Activated naive CD4-positive, alpha-beta T cell treated with anti-CD3 and anti-CD28 coated beads, Interleukin-2, amount 50 U/mL, for 72 hours (primary cell): ENCODE measurements around the gene SNRPN. TPM values are rescaled to one million over a fixed set of nuclear protein-coding genes. Genes with fewer than 3 reads are reported as not detected.
"Not testable (repeated sequence)": the region's sequence is repeated elsewhere in the genome, so short reads cannot be mapped to it uniquely, and the experiment has no call there.

Source experiments
- ATAC-seq, 2 donors: fragments of 150-1000 bp; cut with Tn5 transposase; 2 replicates each; pipeline ENCODE4 v1.10.0; 2021; ENCODE audit warnings: mild to moderate bottlenecking in 2 of 2, moderate library complexity in 2 of 2
- DNase-seq, 2 donors: peaks; one replicate each; pipeline ENCODE4 v3.0.0; 2021 to 2022; ENCODE audit warnings: low spot score in 2 of 2
- H3K27ac Mint-ChIP-seq, 2 donors: one replicate each; pipeline ENCODE4 v1.8.0; 2022; ENCODE audit warnings: mild to moderate bottlenecking in 2 of 2, mixed read lengths in 2 of 2
- H3K36me3 Mint-ChIP-seq, 2 donors: one replicate each; pipeline ENCODE4 v1.8.0; 2022; ENCODE audit warnings: mixed read lengths in 2 of 2
- H3K9me3 Mint-ChIP-seq, 2 donors: one replicate each; pipeline ENCODE4 v1.8.0; 2022; ENCODE audit warnings: mixed read lengths in 2 of 2
- total RNA-seq, 2 donors: library from RNA; stranded (reverse); gene quantifications; one replicate each; pipeline ENCODE4 v1.2.3, GENCODE V29; 2022

The SNRPN gene
- total RNA-seq, 2 donors from 2014 or later, result 48.1 to 58.7 TPM

- H3K36me3 Mint-ChIP-seq, result peaks cover 22 to 36% of the 10 kb centered on the region in 2 donors
Observed at GRCh38 chr15:24956111-24956838, 1.5 kb downstream of the SNRPN start.

GRCh38 chr15:24957691-24958090, 2.9 kb downstream of the SNRPN start:
- ATAC-seq, result no peak
- H3K27ac Mint-ChIP-seq, result no peak overlapping the region
- H3K9me3 Mint-ChIP-seq, result peaks cover 3 to 5% of the 10 kb centered on the region in 2 donors

More at GRCh38 chr15:24956111-24956838, 1.5 kb downstream of the SNRPN start:
- peak; percentile 55 to 77 for DNase-seq
- Mint-ChIP-seq H3K27ac (peak overlapping the region; percentile 86 to 89), H3K9me3 (peaks cover 8 to 10% of the 10 kb centered on the region in 2 donors)
- peak; percentile 74 to 86 for ATAC-seq

DNA sequence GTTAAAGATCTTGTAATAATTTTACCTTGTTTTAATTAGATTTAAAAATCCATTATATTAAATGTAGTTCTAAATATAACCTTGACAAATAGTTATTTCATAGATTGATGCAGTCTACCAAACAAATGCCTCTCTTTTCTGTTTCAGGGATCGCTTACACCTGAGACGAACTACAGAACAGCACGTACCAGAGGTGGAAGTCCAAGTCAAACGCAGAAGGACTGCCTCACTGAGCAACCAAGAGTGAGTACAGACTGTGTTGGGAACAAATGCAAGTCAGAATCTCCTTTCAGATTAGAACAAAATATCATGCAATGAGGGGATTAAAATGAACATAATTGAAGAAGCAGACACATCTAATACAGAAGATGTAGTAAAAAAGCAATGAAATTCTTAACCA, 7.2 kb downstream of the SNRPN start:
- Mint-ChIP-seq H3K27ac (no peak overlapping the region), H3K36me3 (peaks cover 43 to 65% of the 10 kb centered on the region in 2 donors), H3K9me3 (peaks cover 11 to 18% of the 10 kb centered on the region in 2 donors)
- DNase-seq, result no peak
- ATAC-seq, result no peak

More at GRCh38 chr15:24957691-24958090, 2.9 kb downstream of the SNRPN start:
- DNase-seq, result no peak
- peaks cover 22 to 38% of the 10 kb centered on the region in 2 donors for H3K36me3 Mint-ChIP-seq

GRCh38 chr15:24962880-24963279, 8.1 kb downstream of the SNRPN start:
- H3K27ac Mint-ChIP-seq, result no peak overlapping the region
- H3K36me3 Mint-ChIP-seq, result peaks cover 44 to 68% of the 10 kb centered on the region in 2 donors
- H3K9me3 Mint-ChIP-seq, result peaks cover 11 to 20% of the 10 kb centered on the region in 2 donors
- ATAC-seq, result no peak
- DNase-seq, result no peak

DNA sequence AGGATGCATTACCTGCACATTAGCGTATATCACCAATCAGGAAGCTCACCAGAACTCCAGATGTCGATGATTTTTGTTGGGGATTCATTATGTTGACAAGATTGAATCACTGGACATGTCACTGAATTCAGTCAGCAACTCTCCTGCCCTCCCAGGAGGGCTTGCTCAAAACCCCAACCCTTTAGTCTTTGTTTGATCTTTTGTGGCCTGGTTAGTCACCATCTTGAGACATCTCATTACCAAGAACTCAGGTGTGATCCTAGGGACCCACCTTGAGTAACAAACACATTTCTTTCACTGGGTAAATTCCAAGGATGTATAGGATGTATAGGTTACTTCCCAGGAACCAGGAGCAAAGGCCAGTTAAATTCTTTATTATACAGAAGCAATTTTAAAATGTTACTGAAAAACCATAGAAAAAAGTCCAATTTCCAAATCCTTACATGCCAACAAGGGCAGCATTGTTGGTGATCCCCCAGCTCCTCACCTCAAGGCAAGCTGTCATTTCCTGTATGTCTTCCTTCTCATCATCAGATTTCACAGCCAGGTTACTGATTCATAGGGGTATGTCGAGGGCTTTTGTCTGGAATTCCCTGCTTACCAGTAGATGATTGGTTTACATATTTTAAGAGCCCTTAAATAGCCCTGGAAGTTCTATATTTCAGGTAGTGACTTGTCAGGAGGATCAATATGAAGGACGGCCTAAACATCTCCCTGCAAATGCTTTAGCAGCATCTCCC, 11.7 kb downstream of the SNRPN start:
- H3K36me3 Mint-ChIP-seq, result peaks cover 37 to 72% of the 10 kb centered on the region in 2 donors
- no peak overlapping the region for H3K27ac Mint-ChIP-seq
- H3K9me3 Mint-ChIP-seq, result peaks cover 11 to 15% of the 10 kb centered on the region in 2 donors
- ATAC-seq (peak; percentile 89 to 95), DNase-seq (no peak)

DNA sequence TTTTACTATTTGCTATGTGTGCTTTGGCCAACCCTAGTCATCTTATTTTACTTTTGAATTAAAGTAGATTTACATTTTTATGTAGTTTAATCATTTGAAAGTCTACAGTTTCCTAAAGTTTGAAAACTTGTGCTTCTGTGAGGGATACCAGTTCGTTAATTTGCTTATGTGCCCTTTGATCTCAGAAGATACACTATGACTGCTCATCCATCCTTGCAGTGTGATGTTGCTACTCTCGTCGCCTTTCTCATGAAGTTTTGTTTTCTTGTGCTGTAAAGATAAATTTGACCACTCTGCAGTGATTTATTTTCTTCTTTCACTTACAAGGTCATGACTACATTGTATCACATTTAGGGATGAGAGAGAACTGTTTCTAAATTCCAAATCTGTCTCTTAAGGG, 16.3 kb downstream of the SNRPN start:
- H3K9me3 Mint-ChIP-seq, result peaks cover 24 to 33% of the 10 kb centered on the region in 2 donors
- DNase-seq (no peak), ATAC-seq (no peak)
- peaks cover 45 to 78% of the 10 kb centered on the region in 2 donors for H3K36me3 Mint-ChIP-seq
- H3K27ac Mint-ChIP-seq, result no peak overlapping the region

GRCh38 chr15:24971772-24972171, 17.0 kb downstream of the SNRPN start:
- Mint-ChIP-seq H3K27ac (no peak overlapping the region), H3K36me3 (peaks cover 45 to 78% of the 10 kb centered on the region in 2 donors), H3K9me3 (peaks cover 31 to 37% of the 10 kb centered on the region in 2 donors)
- no peak for DNase-seq
- no peak for ATAC-seq

DNA sequence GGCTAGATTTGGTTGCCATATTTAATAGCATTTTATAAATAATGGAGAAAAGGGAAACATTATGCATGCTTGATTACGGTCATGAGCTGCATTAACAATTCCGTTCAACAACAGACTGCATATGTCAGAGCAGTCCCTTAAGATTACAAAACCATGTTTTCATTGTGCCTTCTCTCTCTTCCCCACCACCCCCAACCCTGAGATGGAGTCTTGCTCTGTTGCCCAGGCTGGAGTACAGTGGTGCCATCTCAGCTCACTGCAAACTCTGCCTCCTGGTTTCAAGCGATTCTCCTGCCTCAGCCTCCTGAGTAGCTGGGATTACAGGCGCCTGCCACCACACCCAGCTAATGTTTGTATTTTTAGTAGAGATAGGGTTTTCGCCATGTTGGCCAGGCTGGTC, 17.9 kb downstream of the SNRPN start:
- DNase-seq, ATAC-seq, H3K27ac Mint-ChIP-seq: not testable (repeated sequence)
- peaks cover 36 to 37% of the 10 kb centered on the region in 2 donors for H3K9me3 Mint-ChIP-seq
- H3K36me3 Mint-ChIP-seq, result peaks cover 49 to 79% of the 10 kb centered on the region in 2 donors

- ATAC-seq (no peak), DNase-seq (no peak)
- Mint-ChIP-seq H3K27ac (no peak overlapping the region), H3K9me3 (peaks cover 49 to 54% of the 10 kb centered on the region in 2 donors), H3K36me3 (peaks cover 82 to 85% of the 10 kb centered on the region in 2 donors)
Observed at GRCh38 chr15:24976932-24977331, 22.1 kb downstream of the SNRPN start.

DNA sequence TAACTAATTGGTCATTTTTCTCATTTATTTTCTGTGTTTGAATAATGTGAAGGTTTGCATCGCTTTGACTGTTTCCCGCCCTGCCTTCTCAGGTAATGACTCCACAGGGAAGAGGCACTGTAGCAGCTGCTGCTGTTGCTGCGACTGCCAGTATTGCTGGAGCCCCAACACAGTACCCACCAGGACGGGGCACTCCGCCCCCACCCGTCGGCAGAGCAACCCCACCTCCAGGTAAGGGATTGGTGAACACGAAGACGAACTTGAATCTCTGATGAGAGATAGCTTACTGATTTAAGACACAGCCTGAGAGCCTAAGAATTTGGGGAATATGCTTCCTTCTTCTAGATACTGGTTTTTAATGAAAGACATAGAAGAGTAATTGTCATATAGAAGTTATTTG, 22.9 kb downstream of the SNRPN start:
- ATAC-seq, result no peak
- H3K27ac Mint-ChIP-seq, result peak overlapping the region in 1 of 2 donors; percentile 5
- H3K36me3 Mint-ChIP-seq, result peaks cover 88 to 89% of the 10 kb centered on the region in 2 donors
- H3K9me3 Mint-ChIP-seq, result peaks cover 53 to 54% of the 10 kb centered on the region in 2 donors
- DNase-seq, result no peak

DNA sequence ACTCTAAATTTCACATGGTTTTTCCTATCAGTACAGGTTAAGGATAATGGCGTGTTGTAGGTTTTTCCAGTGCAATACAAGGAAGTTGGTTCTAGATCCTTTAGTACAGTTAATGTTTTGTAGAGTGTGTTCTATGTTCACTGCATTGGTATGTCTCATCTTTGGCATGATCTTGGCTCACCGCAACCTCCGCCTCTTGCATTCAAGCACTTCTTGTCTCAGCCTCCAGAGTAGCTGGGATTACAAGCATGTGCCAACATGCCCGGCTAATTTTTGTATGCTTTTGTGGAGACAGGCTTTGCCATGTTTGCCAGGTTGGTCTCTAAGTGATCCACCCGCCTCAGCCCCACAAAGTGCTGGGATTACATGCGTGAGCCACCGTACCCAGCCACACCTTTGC, 30.4 kb downstream of the SNRPN start:
- peaks cover 30 to 41% of the 10 kb centered on the region in 2 donors for H3K9me3 Mint-ChIP-seq
- ATAC-seq (no peak), DNase-seq (no peak)
- peaks cover 87 to 89% of the 10 kb centered on the region in 2 donors for H3K36me3 Mint-ChIP-seq
- H3K27ac Mint-ChIP-seq, result no peak overlapping the region

DNA sequence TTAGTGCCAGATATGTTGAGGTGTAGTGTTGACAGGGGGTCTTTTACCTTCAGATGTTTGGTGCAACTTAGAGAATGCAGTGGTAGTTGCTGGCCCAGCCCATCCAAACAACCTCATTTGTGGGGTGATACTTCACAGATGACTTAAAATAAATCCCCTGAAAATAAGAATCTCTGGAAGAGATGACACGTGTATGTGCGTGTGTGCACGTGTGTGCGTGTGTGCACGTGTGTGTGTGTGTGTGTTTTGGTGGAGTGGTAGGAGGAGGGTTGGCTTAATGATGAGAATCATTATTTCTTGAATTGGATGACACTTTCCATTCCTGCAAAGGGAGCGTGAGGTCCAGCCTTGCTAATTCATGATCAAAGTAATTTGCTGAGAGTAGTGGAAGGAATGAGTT, 31.9 kb downstream of the SNRPN start:
- Mint-ChIP-seq H3K9me3 (peaks cover 28 to 39% of the 10 kb centered on the region in 2 donors), H3K27ac (no peak overlapping the region)

DNA sequence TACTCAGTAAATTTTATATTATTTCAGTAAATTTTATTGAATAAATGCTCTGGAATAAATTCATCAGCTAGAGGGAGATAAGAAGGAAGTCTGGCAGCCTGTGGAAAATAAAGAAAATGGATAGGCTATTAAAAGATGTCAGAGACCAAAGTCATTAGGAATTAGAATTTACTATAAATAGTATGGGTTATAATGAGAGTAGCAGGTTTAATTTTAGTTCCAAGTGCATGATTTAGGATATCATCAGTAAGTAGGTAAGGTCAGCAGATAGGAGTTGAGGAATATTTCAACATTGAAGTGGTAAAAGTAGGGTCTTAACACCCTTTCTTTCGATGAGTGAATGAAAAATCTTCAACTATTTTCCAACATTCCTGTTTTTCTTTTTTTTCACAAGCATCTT, 64.6 kb downstream of the SNRPN start:
- Mint-ChIP-seq H3K36me3 (peaks cover 60 to 69% of the 10 kb centered on the region in 2 donors), H3K9me3 (peaks cover 58 to 61% of the 10 kb centered on the region in 2 donors), H3K27ac (no peak overlapping the region)
- DNase-seq (no peak), ATAC-seq (no peak)

More for the DNA sequence above, 31.9 kb downstream of the SNRPN start:
- DNase-seq (no peak), ATAC-seq (no peak)
- H3K36me3 Mint-ChIP-seq, result peaks cover 82 to 86% of the 10 kb centered on the region in 2 donors

- ATAC-seq, result no peak
- DNase-seq, result no peak
- H3K9me3 Mint-ChIP-seq, result peaks cover 50 to 56% of the 10 kb centered on the region in 2 donors
- peaks cover 57 to 74% of the 10 kb centered on the region in 2 donors for H3K36me3 Mint-ChIP-seq
- no peak overlapping the region for H3K27ac Mint-ChIP-seq
Observed at GRCh38 chr15:25022233-25022632, 67.4 kb downstream of the SNRPN start.
